Neural progenitor cell (in vitro differentiated cells): ENCODE measurements around the gene PERP. TPM values are rescaled to one million over a fixed set of nuclear protein-coding genes. Genes with fewer than 3 reads are reported as not detected.

Experiments
- DNase-seq: peaks from one replicate; pipeline ENCODE4 v3.0.0-alpha.2; 2016; ENCODE audit warnings: low spot score
- H2AFZ ChIP-seq: fragments of 200-600 bp; sonication (generic); replicated peaks from 2 replicates; pipeline ENCODE4 v1.6.1; 2016; ENCODE audit warnings: antibody characterized with exemption
- H3F3A ChIP-seq: fragments of 200-600 bp; sonication (generic); 2 replicates; pipeline ENCODE4 v1.6.1; 2016; ENCODE audit warnings: antibody characterized with exemption, low read depth
- H3K27ac ChIP-seq: fragments of 200-600 bp; sonication (generic); 2 replicates; pipeline ENCODE4 v1.5.1; 2016; ENCODE audit warnings: mild to moderate bottlenecking
- H3K27me3 ChIP-seq: fragments of 200-600 bp; sonication (generic); 2 replicates; pipeline ENCODE4 v1.6.1; 2016; ENCODE audit warnings: mild to moderate bottlenecking, moderate library complexity
- H3K36me3 ChIP-seq: fragments of 200-600 bp; sonication (generic); 2 replicates; pipeline ENCODE4 v1.5.1; 2016
- H3K4me1 ChIP-seq: fragments of 200-600 bp; sonication (generic); 2 replicates; pipeline ENCODE4 v1.6.1; 2016; ENCODE audit warnings: mixed run types
- H3K4me2 ChIP-seq: fragments of 200-600 bp; sonication (generic); 2 replicates; pipeline ENCODE4 v1.6.1; 2016
- H3K4me3 ChIP-seq: fragments of 200-600 bp; sonication (generic); 2 replicates; pipeline ENCODE4 v1.5.1; 2016
- H3K79me2 ChIP-seq: fragments of 200-600 bp; sonication (generic); 2 replicates; pipeline ENCODE4 v1.6.1; 2016; ENCODE audit warnings: low read depth
- H3K9ac ChIP-seq: fragments of 200-600 bp; sonication (generic); 2 replicates; pipeline ENCODE4 v1.6.1; 2016
- H3K9me3 ChIP-seq: fragments of 200-600 bp; sonication (generic); 2 replicates; pipeline ENCODE4 v1.5.1; 2016; ENCODE audit warnings: low read depth
- H4K20me1 ChIP-seq: fragments of 200-600 bp; sonication (generic); 2 replicates; pipeline ENCODE4 v1.6.1; 2016; ENCODE audit warnings: low read depth
- H3K27ac Mint-ChIP-seq: 3 replicates; pipeline ENCODE4 v1.8.0; 2021; ENCODE audit warnings: mixed read lengths
- H3K27me3 Mint-ChIP-seq: 2 replicates; pipeline ENCODE4 v1.8.0; 2022; ENCODE audit warnings: low read depth, mild to moderate bottlenecking, inconsistent platforms, moderate library complexity, mixed read lengths; ENCODE audit not compliant: insufficient read depth
- H3K36me3 Mint-ChIP-seq: 3 replicates; pipeline ENCODE4 v1.8.0; 2021; ENCODE audit warnings: mixed read lengths
- H3K4me1 Mint-ChIP-seq: 3 replicates; pipeline ENCODE4 v1.8.0; 2021; ENCODE audit warnings: mixed read lengths
- H3K4me3 Mint-ChIP-seq: 3 replicates; pipeline ENCODE4 v1.8.0; 2021; ENCODE audit warnings: mild to moderate bottlenecking, moderate library complexity, mixed read lengths
- H3K9me3 Mint-ChIP-seq: 3 replicates; pipeline ENCODE4 v1.8.0; 2020; ENCODE audit warnings: mixed read lengths
- CTCF ChIP-seq: fragments of 200-600 bp; sonication (generic); IDR thresholded peaks from 2 replicates; pipeline ENCODE4 v1.5.1; 2017; ENCODE audit warnings: antibody characterized with exemption, mild to moderate bottlenecking
- EZH2 ChIP-seq: fragments of 200-600 bp; sonication (generic); IDR thresholded peaks from 2 replicates; pipeline ENCODE4 v1.6.1; 2017; ENCODE audit warnings: antibody characterized with exemption, mild to moderate bottlenecking, moderate library complexity
- EZH2phosphoT487 ChIP-seq: fragments of 200-600 bp; sonication (generic); IDR thresholded peaks from 2 replicates; pipeline ENCODE4 v1.6.1; 2017; ENCODE audit warnings: antibody characterized with exemption
- total RNA-seq: library from RNA; depleted of rRNA; stranded (reverse); fragments of >200 nt; gene quantifications from 2 replicates; pipeline ENCODE4 v1.2.3, GENCODE V29; 2015; ENCODE audit warnings: low replicate concordance

PERP gene
- total RNA-seq, 1 donor from 2014 or later = 35.4 TPM

GRCh38 chr6:138099832-138100231, 7.4 kb downstream of the PERP start:
- Histone ChIP-seq H4K20me1 (no peaks in the 10 kb centered on the region), H3K27me3 (no peaks in the 10 kb centered on the region), H3K79me2 (peaks cover 77% of the 10 kb centered on the region), H3K9me3 (no peaks in the 10 kb centered on the region), H3K4me1 (peaks cover 15% of the 10 kb centered on the region), H3K9ac (no peak overlapping the region), H3K4me2 (no peak overlapping the region), H3F3A (peaks cover 4% of the 10 kb centered on the region), H2AFZ (no peak overlapping the region), H3K4me3 (no peak overlapping the region), H3K36me3 (no peaks in the 10 kb centered on the region), H3K27ac (no peak overlapping the region)
- no peak for DNase-seq
- Mint-ChIP-seq H3K9me3 (peaks cover 8% of the 10 kb centered on the region), H3K36me3 (peaks cover 9% of the 10 kb centered on the region), H3K4me1 (peaks cover 15% of the 10 kb centered on the region), H3K4me3 (no peak overlapping the region), H3K27ac (no peak overlapping the region), H3K27me3 (peaks cover 2% of the 10 kb centered on the region)
- no peak for TF ChIP-seq CTCF
- TF ChIP-seq EZH2 = no peak
- TF ChIP-seq EZH2phosphoT487 = no peak

- Histone ChIP-seq H3K79me2 (peaks cover 61% of the 10 kb centered on the region), H3K9ac (no peak overlapping the region), H3K4me1 (no peaks in the 10 kb centered on the region), H2AFZ (no peak overlapping the region), H4K20me1 (no peaks in the 10 kb centered on the region), H3K4me3 (no peak overlapping the region), H3F3A (no peaks in the 10 kb centered on the region), H3K27ac (no peak overlapping the region), H3K27me3 (no peaks in the 10 kb centered on the region), H3K9me3 (no peaks in the 10 kb centered on the region), H3K4me2 (no peak overlapping the region), H3K36me3 (peaks cover 3% of the 10 kb centered on the region)
- H3K4me3 Mint-ChIP-seq = no peak overlapping the region
- no peak for DNase-seq
- peaks cover 8% of the 10 kb centered on the region for H3K9me3 Mint-ChIP-seq
- TF ChIP-seq CTCF (no peak), EZH2phosphoT487 (no peak), EZH2 (no peak)
- no peak overlapping the region for H3K27ac Mint-ChIP-seq
- H3K36me3 Mint-ChIP-seq = peaks cover 9% of the 10 kb centered on the region
- peaks cover 4% of the 10 kb centered on the region for H3K27me3 Mint-ChIP-seq
- H3K4me1 Mint-ChIP-seq = peaks cover 5% of the 10 kb centered on the region
Observed at GRCh38 chr6:138098306-138098705, 8.9 kb downstream of the PERP start.

GRCh38 chr6:138094260-138094659, 13.0 kb downstream of the PERP start:
- H3K27me3 ChIP-seq = no peaks in the 10 kb centered on the region
- H3K27ac Mint-ChIP-seq = no peak overlapping the region

More at GRCh38 chr6:138094260-138094659, 13.0 kb downstream of the PERP start:
- Mint-ChIP-seq H3K4me1 (no peaks in the 10 kb centered on the region), H3K27me3 (peaks cover 4% of the 10 kb centered on the region), H3K36me3 (peaks cover 7% of the 10 kb centered on the region), H3K4me3 (no peak overlapping the region), H3K9me3 (peaks cover 3% of the 10 kb centered on the region)
- Histone ChIP-seq H3K4me3 (no peak overlapping the region), H3K9ac (no peak overlapping the region), H3K9me3 (no peaks in the 10 kb centered on the region), H3K36me3 (peaks cover 3% of the 10 kb centered on the region), H3K4me2 (no peak overlapping the region), H3K4me1 (no peaks in the 10 kb centered on the region), H3K27ac (no peak overlapping the region), H3K79me2 (peaks cover 24% of the 10 kb centered on the region), H4K20me1 (no peaks in the 10 kb centered on the region), H2AFZ (no peak overlapping the region), H3F3A (no peaks in the 10 kb centered on the region)
- DNase-seq = no peak
- no peak for TF ChIP-seq EZH2phosphoT487
- TF ChIP-seq CTCF = no peak
- no peak for TF ChIP-seq EZH2
